K562 (cell line): ENCODE measurements around the gene SDC3. TPM values are rescaled to one million over a fixed set of nuclear protein-coding genes. Genes with fewer than 3 reads are reported as not detected.

Experiments used
- CBFB ChIP-seq: sonication (generic); formaldehyde crosslinking; IDR thresholded peaks from 2 replicates; pipeline ENCODE4 v1.4.0; 2020; ENCODE audit warnings: mild to moderate bottlenecking, missing genetic modification reagents
- CEBPG ChIP-seq, 3 experiments: fragments of 200-800 bp in 1 of 3; sonication (Bioruptor generic) in 1 of 3; sonication (generic) in 1 of 3; formaldehyde crosslinking in 1 of 3; IDR thresholded peaks in 2 of 3; conservative IDR thresholded peaks in 1 of 3; 2 replicates each; pipeline versions ENCODE4 v1.6.1 to v1.8.0; 2016 to 2022; ENCODE audit warnings: missing compliant biosample characterization in 2 of 3, missing genetic modification characterization in 2 of 3, mild to moderate bottlenecking in 1 of 3, missing genetic modification reagents in 1 of 3
- CREM ChIP-seq: IDR thresholded peaks from 2 replicates; pipeline ENCODE4 v1.6.1; 2014; ENCODE audit warnings: antibody characterized with exemption, low read depth
- RBM14 ChIP-seq: fragments of 200-400 bp; formaldehyde crosslinking; IDR thresholded peaks from 2 replicates; pipeline ENCODE4 v1.6.1; 2018; ENCODE audit warnings: low read depth, mild to moderate bottlenecking, low read length, moderate library complexity, borderline replicate concordance; ENCODE audit not compliant: insufficient read depth
- RBM15 ChIP-seq: fragments of 200-400 bp; formaldehyde crosslinking; IDR thresholded peaks from 2 replicates; pipeline ENCODE4 v1.6.1; 2018; ENCODE audit warnings: mild to moderate bottlenecking, low read length, moderate library complexity; ENCODE audit not compliant: insufficient read depth
- RBM22 ChIP-seq: fragments of 200-400 bp; formaldehyde crosslinking; IDR thresholded peaks from 2 replicates; pipeline ENCODE4 v1.6.1; 2018; ENCODE audit warnings: low read length, low read depth; ENCODE audit not compliant: poor library complexity, severe bottlenecking
- TBP ChIP-seq: optimal IDR thresholded peaks from 2 replicates; pipeline ENCODE3; 2011; ENCODE audit warnings: low read depth, low read length, improper control_type of control experiment
- ZNF507 ChIP-seq: conservative IDR thresholded peaks from 2 replicates; pipeline ENCODE4 v1.6.1; 2017; ENCODE audit warnings: missing genetic modification characterization, missing compliant biosample characterization
- ZNF57 ChIP-seq: fragments of 450-650 bp; formaldehyde crosslinking; IDR thresholded peaks from 2 replicates; pipeline ENCODE4 v1.4.0; 2020; ENCODE audit warnings: mild to moderate bottlenecking, moderate library complexity
- ZNF695 ChIP-seq: fragments of 450-650 bp; formaldehyde crosslinking; IDR thresholded peaks from 2 replicates; pipeline ENCODE4 v1.4.0; 2020; ENCODE audit warnings: mild to moderate bottlenecking, moderate library complexity
- ZNF766 ChIP-seq: fragments of 200-800 bp; sonication (Bioruptor generic); conservative IDR thresholded peaks from 2 replicates; pipeline ENCODE4 v1.6.1; 2016; ENCODE audit warnings: missing genetic modification characterization, missing compliant biosample characterization
- polyA plus RNA-seq, 8 experiments: library from polyadenylated mRNA; depleted of rRNA in 4 of 8; stranded (reverse) in 5 of 8; unstranded in 3 of 8; fragments of >200 nt; fragmentation: Nextera tagmentation in 2 of 8; fragmentation: Illumina TruSeq in 1 of 8; extraction: Ambion mirVana in 2 of 8; extraction: Trizol in 1 of 8; gene quantifications; 2 replicates each; pipeline versions ENCODE4 v1.2.1 to v1.2.3, GENCODE V29; 2011 to 2014; ENCODE audit warnings: inconsistent platforms in 1 of 8, missing spikeins in 1 of 8
- total RNA-seq, 7 experiments: library from RNA; depleted of rRNA in 6 of 7; stranded (reverse); fragments of >200 nt in 6 of 7; fragmentation: Illumina TruSeq in 2 of 7; extraction: Trizol in 2 of 7; gene quantifications; 2 replicates each; pipeline versions ENCODE4 v1.2.1 to v1.2.3, GENCODE V29; 2011 to 2021; ENCODE audit warnings: low replicate concordance in 1 of 7
- TF ChIP-seq, protein P1 (sequence below), 2 experiments: fragments of 450-650 bp in 1 of 2; sonication (generic) in 1 of 2; formaldehyde crosslinking in 1 of 2; IDR thresholded peaks; 2 replicates each; pipeline versions ENCODE4 v1.7.1 to v1.9.0; 2016 to 2022; ENCODE audit warnings: inconsistent platforms in 1 of 2, mild to moderate bottlenecking in 1 of 2, missing genetic modification reagents in 1 of 2
- TF ChIP-seq, protein P2 (sequence below), 2 experiments: fragments of 450-650 bp in 1 of 2; sonication (generic) in 1 of 2; formaldehyde crosslinking in 1 of 2; IDR thresholded peaks in 1 of 2; conservative IDR thresholded peaks in 1 of 2; 2 replicates each; pipeline versions ENCODE4 v1.6.1 to v1.8.1; 2016 to 2023; ENCODE audit warnings: mild to moderate bottlenecking in 2 of 2, moderate library complexity in 2 of 2, inconsistent platforms in 1 of 2, missing genetic modification reagents in 1 of 2
- TF ChIP-seq, protein P3 (sequence below): sonication (generic); IDR thresholded peaks from 2 replicates; pipeline ENCODE4 v1.6.1; 2016

The SDC3 gene
- total and polyA plus RNA-seq, 9 of the 15 experiments (the other 6 are each of a cell fraction or from before 2014, with no cell fraction given): 0.38 to 44.1 (median 12.1) TPM

DNA sequence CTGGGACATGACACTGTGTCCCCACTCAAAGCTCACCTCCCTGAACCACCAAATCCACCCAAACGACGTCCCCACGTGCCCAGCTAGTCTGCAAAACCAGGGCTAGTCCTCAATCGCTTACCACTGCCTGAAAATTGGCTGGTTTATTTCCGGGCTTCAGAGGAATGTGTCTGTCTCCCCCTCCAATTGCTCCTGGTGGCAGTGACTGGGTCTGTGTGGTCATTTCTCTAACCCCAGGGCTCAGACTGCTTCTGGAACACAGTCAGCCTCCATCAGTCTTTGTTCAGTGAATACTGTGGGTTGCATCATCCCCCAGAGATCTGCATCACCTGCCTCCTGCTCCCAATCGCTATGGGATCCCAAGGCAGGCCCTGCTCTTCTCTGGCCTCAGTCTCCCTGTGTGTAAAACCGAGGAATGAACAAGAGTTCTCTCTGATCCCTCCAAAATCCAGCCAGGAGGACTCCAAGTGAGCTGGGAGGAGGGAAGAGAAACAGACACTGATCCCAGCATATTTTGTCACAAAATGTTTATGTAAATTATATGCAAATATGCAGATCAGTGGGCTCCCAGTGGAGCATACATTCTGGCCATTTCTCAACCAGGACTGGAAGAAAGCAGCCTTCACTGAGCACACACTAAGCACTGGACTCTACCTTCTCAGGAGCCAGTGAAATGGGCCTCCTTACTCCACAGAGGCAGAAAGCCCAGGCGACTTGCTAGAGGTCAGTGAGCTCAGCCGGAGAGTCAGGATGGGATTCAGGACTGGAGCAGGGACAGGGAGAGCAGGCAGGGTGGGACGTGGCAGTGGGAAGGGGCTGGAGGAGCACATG is 20.9 kb downstream of the SDC3 start (continued):
- TF ChIP-seq ZNF507 (tag) (no peak), RBM14 (no peak), RBM22 (no peak), ZNF57 (CRISPR knock-in tag) (no peak), CREM (0 out of 2 replicates have a peak, but pooled peaks have one; percentile 12), RBM15 (no peak), CBFB (CRISPR knock-in tag) (0 out of 2 replicates have a peak, but pooled peaks have one; percentile 32), ZNF695 (CRISPR knock-in tag) (no peak), CEBPG (CRISPR knock-in tag; IDR thresholded peaks at IDR 0.05) (peak; percentile 99), CEBPG (tag; conservative IDR thresholded peaks at IDR 0.05 in 1 of 2, IDR thresholded peaks at IDR 0.05 in 1 of 2) (peak; percentile 95 to 99), TBP (peak; percentile 48), ZNF766 (CRISPR knock-in tag) (no peak; the same call in 1 of the 2 replicates)
- TF ChIP-seq, protein P1, sequence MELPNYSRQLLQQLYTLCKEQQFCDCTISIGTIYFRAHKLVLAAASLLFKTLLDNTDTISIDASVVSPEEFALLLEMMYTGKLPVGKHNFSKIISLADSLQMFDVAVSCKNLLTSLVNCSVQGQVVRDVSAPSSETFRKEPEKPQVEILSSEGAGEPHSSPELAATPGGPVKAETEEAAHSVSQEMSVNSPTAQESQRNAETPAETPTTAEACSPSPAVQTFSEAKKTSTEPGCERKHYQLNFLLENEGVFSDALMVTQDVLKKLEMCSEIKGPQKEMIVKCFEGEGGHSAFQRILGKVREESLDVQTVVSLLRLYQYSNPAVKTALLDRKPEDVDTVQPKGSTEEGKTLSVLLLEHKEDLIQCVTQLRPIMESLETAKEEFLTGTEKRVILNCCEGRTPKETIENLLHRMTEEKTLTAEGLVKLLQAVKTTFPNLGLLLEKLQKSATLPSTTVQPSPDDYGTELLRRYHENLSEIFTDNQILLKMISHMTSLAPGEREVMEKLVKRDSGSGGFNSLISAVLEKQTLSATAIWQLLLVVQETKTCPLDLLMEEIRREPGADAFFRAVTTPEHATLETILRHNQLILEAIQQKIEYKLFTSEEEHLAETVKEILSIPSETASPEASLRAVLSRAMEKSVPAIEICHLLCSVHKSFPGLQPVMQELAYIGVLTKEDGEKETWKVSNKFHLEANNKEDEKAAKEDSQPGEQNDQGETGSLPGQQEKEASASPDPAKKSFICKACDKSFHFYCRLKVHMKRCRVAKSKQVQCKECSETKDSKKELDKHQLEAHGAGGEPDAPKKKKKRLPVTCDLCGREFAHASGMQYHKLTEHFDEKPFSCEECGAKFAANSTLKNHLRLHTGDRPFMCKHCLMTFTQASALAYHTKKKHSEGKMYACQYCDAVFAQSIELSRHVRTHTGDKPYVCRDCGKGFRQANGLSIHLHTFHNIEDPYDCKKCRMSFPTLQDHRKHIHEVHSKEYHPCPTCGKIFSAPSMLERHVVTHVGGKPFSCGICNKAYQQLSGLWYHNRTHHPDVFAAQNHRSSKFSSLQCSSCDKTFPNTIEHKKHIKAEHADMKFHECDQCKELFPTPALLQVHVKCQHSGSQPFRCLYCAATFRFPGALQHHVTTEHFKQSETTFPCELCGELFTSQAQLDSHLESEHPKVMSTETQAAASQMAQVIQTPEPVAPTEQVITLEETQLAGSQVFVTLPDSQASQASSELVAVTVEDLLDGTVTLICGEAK (IDR thresholded peaks at IDR 0.05): peak; percentile 31; the same call in 1 of the 2 replicates
- TF ChIP-seq, protein P1 (CRISPR knock-in tag; IDR thresholded peaks at IDR 0.05): no peak; the same call in 1 of the 2 replicates
- TF ChIP-seq, protein P2, sequence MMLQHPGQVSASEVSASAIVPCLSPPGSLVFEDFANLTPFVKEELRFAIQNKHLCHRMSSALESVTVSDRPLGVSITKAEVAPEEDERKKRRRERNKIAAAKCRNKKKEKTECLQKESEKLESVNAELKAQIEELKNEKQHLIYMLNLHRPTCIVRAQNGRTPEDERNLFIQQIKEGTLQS (IDR thresholded peaks at IDR 0.05): peak; percentile 100
- TF ChIP-seq, protein P2 (CRISPR knock-in tag; conservative IDR thresholded peaks at IDR 0.05): peak; percentile 74; the same call in 1 of the 2 replicates
- TF ChIP-seq, protein P3, sequence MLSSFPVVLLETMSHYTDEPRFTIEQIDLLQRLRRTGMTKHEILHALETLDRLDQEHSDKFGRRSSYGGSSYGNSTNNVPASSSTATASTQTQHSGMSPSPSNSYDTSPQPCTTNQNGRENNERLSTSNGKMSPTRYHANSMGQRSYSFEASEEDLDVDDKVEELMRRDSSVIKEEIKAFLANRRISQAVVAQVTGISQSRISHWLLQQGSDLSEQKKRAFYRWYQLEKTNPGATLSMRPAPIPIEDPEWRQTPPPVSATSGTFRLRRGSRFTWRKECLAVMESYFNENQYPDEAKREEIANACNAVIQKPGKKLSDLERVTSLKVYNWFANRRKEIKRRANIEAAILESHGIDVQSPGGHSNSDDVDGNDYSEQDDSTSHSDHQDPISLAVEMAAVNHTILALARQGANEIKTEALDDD: peak; percentile 77
